HG02763 (cell line): ENCODE data around the gene EIF3L.
A peak's percentile ranks its signal among the peaks of the same experiment; 100 is the strongest.

Experiments used
- ATAC-seq: cut with Tn5 transposase; IDR thresholded peaks from one replicate; pipeline ENCODE4 v1.9.1; 2021; ENCODE audit warnings: mild to moderate bottlenecking, moderate library complexity; ENCODE audit not compliant: unreplicated experiment

Gene EIF3L

GRCh38 chr22:37816543-37817180 lies 32.6 kb upstream of the EIF3L start:
- no peak for ATAC-seq

GRCh38 chr22:37817705-37818408 lies 31.4 kb upstream of the EIF3L start:
- ATAC-seq: no peak

GRCh38 chr22:37818409-37819104 lies 30.7 kb upstream of the EIF3L start:
- no peak for ATAC-seq

GRCh38 chr22:37819105-37819433 lies 30.1 kb upstream of the EIF3L start:
- ATAC-seq: no peak

- ATAC-seq: no peak
Measured at GRCh38 chr22:37820350-37820749, 28.9 kb upstream of the EIF3L start.

- no peak for ATAC-seq
Measured at GRCh38 chr22:37822079-37822833, 27.0 kb upstream of the EIF3L start.

GRCh38 chr22:37823134-37823985 lies 25.9 kb upstream of the EIF3L start, which contains the start of gene GALR3:
TSS of gene GALR3 (plus strand) at chr22:37823382. CDS start at chr22:37823407, 25 bp downstream.
- ATAC-seq: no peak

GRCh38 chr22:37824674-37825641 lies 24.3 kb upstream of the EIF3L start:
- no peak for ATAC-seq

GRCh38 chr22:37827056-37827455 lies 22.2 kb upstream of the EIF3L start:
- ATAC-seq: no peak

- no peak for ATAC-seq
Measured at GRCh38 chr22:37830093-37830842, 19.0 kb upstream of the EIF3L start.

- no peak for ATAC-seq
Measured at GRCh38 chr22:37831472-37831871, 17.7 kb upstream of the EIF3L start.

GRCh38 chr22:37832022-37832857 lies 17.0 kb upstream of the EIF3L start:
- ATAC-seq: no peak

GRCh38 chr22:37842015-37842793 lies 7.0 kb upstream of the EIF3L start:
- no peak for ATAC-seq

GRCh38 chr22:37843741-37844089 lies 5.5 kb upstream of the EIF3L start:
- peak; percentile 31 for ATAC-seq

GRCh38 chr22:37844904-37845329 lies 4.3 kb upstream of the EIF3L start:
- ATAC-seq: no peak

- no peak for ATAC-seq
Measured at GRCh38 chr22:37846433-37846832, 2.8 kb upstream of the EIF3L start.

GRCh38 chr22:37848587-37849088 lies 581 bp upstream of the EIF3L start:
- no peak for ATAC-seq
